GM19372 (cell line): ENCODE results near the gene MGLL.

ENCODE experiments used
- ATAC-seq: cut with Tn5 transposase; IDR thresholded peaks from one replicate; pipeline ENCODE4 v1.9.1; 2021; ENCODE audit warnings: mild to moderate bottlenecking, low read depth, moderate library complexity; ENCODE audit not compliant: unreplicated experiment

The MGLL gene

GRCh38 chr3:127815001-127815400 lies 7.3 kb downstream of the MGLL start:
- ATAC-seq: no peak

- no peak for ATAC-seq
Observed at GRCh38 chr3:127814325-127814781, 8.0 kb downstream of the MGLL start.

- ATAC-seq: no peak
Observed at GRCh38 chr3:127812151-127812550, 10.2 kb downstream of the MGLL start.

- no peak for ATAC-seq
Observed at GRCh38 chr3:127811717-127812116, 10.6 kb downstream of the MGLL start.

GRCh38 chr3:127809611-127810010 lies 12.7 kb downstream of the MGLL start:
- ATAC-seq: no peak

- no peak for ATAC-seq
Observed at GRCh38 chr3:127809211-127809610, 13.1 kb downstream of the MGLL start.

- no peak for ATAC-seq
Observed at GRCh38 chr3:127808197-127808596, 14.1 kb downstream of the MGLL start.

GRCh38 chr3:127805026-127805753 lies 17.1 kb downstream of the MGLL start:
- ATAC-seq: no peak

GRCh38 chr3:127804141-127804540 lies 18.2 kb downstream of the MGLL start:
- no peak for ATAC-seq

GRCh38 chr3:127803619-127804018 lies 18.7 kb downstream of the MGLL start:
- ATAC-seq: no peak

- no peak for ATAC-seq
Observed at GRCh38 chr3:127802606-127803005, 19.7 kb downstream of the MGLL start.

GRCh38 chr3:127801731-127802313 lies 20.5 kb downstream of the MGLL start:
- ATAC-seq: no peak

- no peak for ATAC-seq
Observed at GRCh38 chr3:127800508-127800907, 21.8 kb downstream of the MGLL start.

- no peak for ATAC-seq
Observed at GRCh38 chr3:127799476-127800222, 22.7 kb downstream of the MGLL start.

- no peak for ATAC-seq
Observed at GRCh38 chr3:127798716-127799115, 23.6 kb downstream of the MGLL start.

- ATAC-seq: no peak
Observed at GRCh38 chr3:127796831-127797150, 25.5 kb downstream of the MGLL start.

- ATAC-seq: no peak
Observed at GRCh38 chr3:127796045-127796830, 26.1 kb downstream of the MGLL start.

GRCh38 chr3:127794972-127795371 lies 27.3 kb downstream of the MGLL start:
- ATAC-seq: no peak

GRCh38 chr3:127794402-127794801 lies 27.9 kb downstream of the MGLL start:
- ATAC-seq: no peak

GRCh38 chr3:127792541-127793292 lies 29.6 kb downstream of the MGLL start:
- no peak for ATAC-seq
